Measurements from ENCODE around the gene HSP90B1. TPM values are rescaled to one million over a fixed set of nuclear protein-coding genes. Genes with fewer than 3 reads are reported as not detected.

Gene HSP90B1
- total and polyA plus RNA-seq, 2 of the 13 experiments (the other 11 are each of a cell fraction or from before 2014, with no cell fraction given) = 800 to 954 TPM

DNA sequence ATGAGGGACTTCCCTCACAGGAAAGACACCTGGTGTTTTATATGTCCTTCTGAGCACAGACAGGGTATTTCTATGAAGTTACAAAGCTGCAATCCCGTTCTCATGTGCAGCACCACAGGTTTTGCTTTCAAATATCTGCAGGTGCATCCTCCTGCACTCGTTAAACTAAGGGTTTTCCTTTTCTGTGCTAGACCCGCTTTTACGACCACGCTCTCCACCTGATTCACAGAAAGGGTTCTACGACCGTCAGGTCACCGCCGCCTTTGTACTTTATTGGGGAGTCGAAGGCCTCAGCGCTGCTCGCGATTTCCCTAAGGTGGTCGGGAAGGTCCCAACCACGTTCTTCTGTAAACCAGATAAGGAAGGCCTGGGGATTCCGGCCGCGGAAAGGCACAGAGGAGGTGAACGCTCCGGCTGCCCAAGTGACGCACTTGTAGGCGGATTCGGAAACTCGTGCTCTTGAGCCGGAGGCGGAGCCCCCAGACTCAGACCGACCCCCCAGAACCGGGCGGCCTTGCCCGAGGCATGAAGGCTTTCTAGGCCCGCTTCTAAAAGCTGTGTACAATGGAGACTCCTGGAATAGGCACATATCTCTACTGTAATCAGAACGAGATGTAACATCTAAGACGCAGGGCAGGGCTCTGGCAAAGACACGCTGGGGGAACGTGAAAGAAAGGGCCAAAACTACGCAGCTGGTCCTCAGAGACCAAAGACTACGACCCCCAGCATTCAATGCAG, 995 bp upstream of the HSP90B1 start (continued):
- TF ChIP-seq, protein P1, sequence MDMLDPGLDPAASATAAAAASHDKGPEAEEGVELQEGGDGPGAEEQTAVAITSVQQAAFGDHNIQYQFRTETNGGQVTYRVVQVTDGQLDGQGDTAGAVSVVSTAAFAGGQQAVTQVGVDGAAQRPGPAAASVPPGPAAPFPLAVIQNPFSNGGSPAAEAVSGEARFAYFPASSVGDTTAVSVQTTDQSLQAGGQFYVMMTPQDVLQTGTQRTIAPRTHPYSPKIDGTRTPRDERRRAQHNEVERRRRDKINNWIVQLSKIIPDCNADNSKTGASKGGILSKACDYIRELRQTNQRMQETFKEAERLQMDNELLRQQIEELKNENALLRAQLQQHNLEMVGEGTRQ (IDR thresholded peaks at IDR 0.05; ENCODE audit: low read depth, low read length) = no peak
- TF ChIP-seq, protein P1 (CRISPR knock-in tag; IDR thresholded peaks at IDR 0.05; ENCODE audit: borderline replicate concordance) = no peak
- TF ChIP-seq MTA1 (CRISPR knock-in tag; IDR thresholded peaks at IDR 0.05; ENCODE audit: borderline replicate concordance) (no peak), ZNF468 (CRISPR knock-in tag; IDR thresholded peaks at IDR 0.05) (no peak), CHCHD3 (CRISPR knock-in tag; IDR thresholded peaks at IDR 0.05) (no peak), ZNF713 (CRISPR knock-in tag; IDR thresholded peaks at IDR 0.05) (no peak), KLF9 (CRISPR knock-in tag; IDR thresholded peaks at IDR 0.05; ENCODE audit: low read depth) (no peak), ZNF20 (CRISPR knock-in tag; IDR thresholded peaks at IDR 0.05) (no peak), TGIF2 (CRISPR knock-in tag; IDR thresholded peaks at IDR 0.05) (0 out of 2 replicates have a peak, but pooled peaks have one; percentile 27), XBP1 (CRISPR knock-in tag; IDR thresholded peaks at IDR 0.05) (0 out of 2 replicates have a peak, but pooled peaks have one; percentile 43), RFX1 (IDR thresholded peaks at IDR 0.05) (no peak), ZNF256 (CRISPR knock-in tag; conservative IDR thresholded peaks at IDR 0.05) (0 out of 2 replicates have a peak, but pooled peaks have one; percentile 52), DNMT3B (CRISPR knock-in tag; conservative IDR thresholded peaks at IDR 0.05) (no peak), NFATC3 (CRISPR knock-in tag; IDR thresholded peaks at IDR 0.05) (no peak), SP5 (CRISPR knock-in tag; IDR thresholded peaks at IDR 0.05; ENCODE audit: borderline replicate concordance, low read depth) (no peak), MTF1 (CRISPR knock-in tag; IDR thresholded peaks at IDR 0.05) (no peak), MAZ (IDR thresholded peaks at IDR 0.05; ENCODE audit: borderline replicate concordance, low read depth, low read length) (no peak), MAZ (CRISPR knock-in tag; IDR thresholded peaks at IDR 0.05; ENCODE audit: low read depth) (no peak)
- TF ChIP-seq, protein P2, sequence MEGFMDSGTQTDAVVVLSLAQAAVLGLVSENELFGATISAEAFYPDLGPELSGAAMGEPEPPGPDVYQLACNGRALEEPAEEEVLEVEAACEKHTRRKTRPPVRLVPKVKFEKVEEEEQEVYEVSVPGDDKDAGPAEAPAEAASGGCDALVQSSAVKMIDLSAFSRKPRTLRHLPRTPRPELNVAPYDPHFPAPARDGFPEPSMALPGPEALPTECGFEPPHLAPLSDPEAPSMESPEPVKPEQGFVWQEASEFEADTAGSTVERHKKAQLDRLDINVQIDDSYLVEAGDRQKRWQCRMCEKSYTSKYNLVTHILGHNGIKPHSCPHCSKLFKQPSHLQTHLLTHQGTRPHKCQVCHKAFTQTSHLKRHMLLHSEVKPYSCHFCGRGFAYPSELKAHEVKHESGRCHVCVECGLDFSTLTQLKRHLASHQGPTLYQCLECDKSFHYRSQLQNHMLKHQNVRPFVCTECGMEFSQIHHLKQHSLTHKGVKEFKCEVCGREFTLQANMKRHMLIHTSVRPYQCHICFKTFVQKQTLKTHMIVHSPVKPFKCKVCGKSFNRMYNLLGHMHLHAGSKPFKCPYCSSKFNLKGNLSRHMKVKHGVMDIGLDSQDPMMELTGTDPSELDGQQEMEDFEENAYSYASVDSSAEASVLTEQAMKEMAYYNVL (CRISPR knock-in tag; IDR thresholded peaks at IDR 0.05; ENCODE audit: borderline replicate concordance) = no peak
- TF ChIP-seq, protein P3, sequence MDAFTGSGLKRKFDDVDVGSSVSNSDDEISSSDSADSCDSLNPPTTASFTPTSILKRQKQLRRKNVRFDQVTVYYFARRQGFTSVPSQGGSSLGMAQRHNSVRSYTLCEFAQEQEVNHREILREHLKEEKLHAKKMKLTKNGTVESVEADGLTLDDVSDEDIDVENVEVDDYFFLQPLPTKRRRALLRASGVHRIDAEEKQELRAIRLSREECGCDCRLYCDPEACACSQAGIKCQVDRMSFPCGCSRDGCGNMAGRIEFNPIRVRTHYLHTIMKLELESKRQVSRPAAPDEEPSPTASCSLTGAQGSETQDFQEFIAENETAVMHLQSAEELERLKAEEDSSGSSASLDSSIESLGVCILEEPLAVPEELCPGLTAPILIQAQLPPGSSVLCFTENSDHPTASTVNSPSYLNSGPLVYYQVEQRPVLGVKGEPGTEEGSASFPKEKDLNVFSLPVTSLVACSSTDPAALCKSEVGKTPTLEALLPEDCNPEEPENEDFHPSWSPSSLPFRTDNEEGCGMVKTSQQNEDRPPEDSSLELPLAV (CRISPR knock-in tag; conservative IDR thresholded peaks at IDR 0.05; ENCODE audit: low read depth) = no peak
- TF ChIP-seq, protein P4, sequence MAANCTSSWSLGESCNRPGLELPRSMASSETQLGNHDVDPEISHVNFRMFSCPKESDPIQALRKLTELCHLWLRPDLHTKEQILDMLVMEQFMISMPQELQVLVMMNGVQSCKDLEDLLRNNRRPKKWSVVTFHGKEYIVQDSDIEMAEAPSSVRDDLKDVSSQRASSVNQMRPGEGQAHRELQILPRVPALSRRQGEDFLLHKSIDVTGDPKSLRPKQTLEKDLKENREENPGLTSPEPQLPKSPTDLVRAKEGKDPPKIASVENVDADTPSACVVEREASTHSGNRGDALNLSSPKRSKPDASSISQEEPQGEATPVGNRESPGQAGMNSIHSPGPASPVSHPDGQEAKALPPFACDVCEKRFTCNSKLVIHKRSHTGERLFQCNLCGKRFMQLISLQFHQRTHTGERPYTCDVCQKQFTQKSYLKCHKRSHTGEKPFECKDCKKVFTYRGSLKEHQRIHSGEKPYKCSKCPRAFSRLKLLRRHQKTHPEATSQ (CRISPR knock-in tag; IDR thresholded peaks at IDR 0.05; ENCODE audit: borderline replicate concordance) = no peak
- TF ChIP-seq, protein P5, sequence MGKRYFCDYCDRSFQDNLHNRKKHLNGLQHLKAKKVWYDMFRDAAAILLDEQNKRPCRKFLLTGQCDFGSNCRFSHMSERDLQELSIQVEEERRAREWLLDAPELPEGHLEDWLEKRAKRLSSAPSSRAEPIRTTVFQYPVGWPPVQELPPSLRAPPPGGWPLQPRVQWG (CRISPR knock-in tag; IDR thresholded peaks at IDR 0.05; ENCODE audit: borderline replicate concordance, low read depth) = no peak
